Activated CD4-positive, alpha-beta memory T cell treated with anti-CD3 and anti-CD28 coated beads, Interleukin-2, amount 10 ng/mL, durations not matched to agents 7 days and 5 days (primary cell): ENCODE results near the gene CELF5. TPM values are rescaled to one million over a fixed set of nuclear protein-coding genes. Genes with fewer than 3 reads are reported as not detected.
A peak's percentile ranks its signal among the peaks of the same experiment; 100 is the strongest.
"Not testable (repeated sequence)": the region's sequence is repeated elsewhere in the genome, so short reads cannot be mapped to it uniquely, and the experiment has no call there.

Experiments used
- CTCF ChIA-PET: fragments of 350-600 bp; sonication (Branson Sonifier 250); formaldehyde crosslinking; loops from one replicate; lab custom pipeline; 2021; ENCODE audit warnings: antibody characterized with exemption, inconsistent platforms; lab: Charles Lee
- POLR2A ChIA-PET: fragments of 350-600 bp; sonication (Branson Sonifier 250); formaldehyde crosslinking; loops from one replicate; lab custom pipeline; 2021; ENCODE audit warnings: antibody characterized with exemption; lab: Charles Lee
- DNase-seq: peaks from one replicate; pipeline ENCODE4 v3.0.0-alpha.2; 2020
- H3K27ac Mint-ChIP-seq: one replicate; pipeline ENCODE4 v1.8.0; 2021; ENCODE audit warnings: mild to moderate bottlenecking, mixed read lengths
- H3K27me3 Mint-ChIP-seq: one replicate; pipeline ENCODE4 v1.8.0; 2021; ENCODE audit warnings: mixed read lengths
- H3K36me3 Mint-ChIP-seq: one replicate; pipeline ENCODE4 v1.8.0; 2021; ENCODE audit warnings: low read depth, mixed read lengths
- H3K4me1 Mint-ChIP-seq: one replicate; pipeline ENCODE4 v1.8.0; 2021; ENCODE audit warnings: mixed read lengths
- H3K4me3 Mint-ChIP-seq: one replicate; pipeline ENCODE4 v1.8.0; 2021; ENCODE audit warnings: mild to moderate bottlenecking, mixed read lengths
- H3K9me3 Mint-ChIP-seq: one replicate; pipeline ENCODE4 v1.8.0; 2021; ENCODE audit warnings: mixed read lengths
- total RNA-seq, 2 experiments: library from RNA; stranded (reverse); gene quantifications; one replicate each; pipeline ENCODE4 v1.2.3, GENCODE V29; 2021

CELF5 gene
- total RNA-seq, 2 experiments from 2014 or later: 0.25 to 0.43 TPM

DNA sequence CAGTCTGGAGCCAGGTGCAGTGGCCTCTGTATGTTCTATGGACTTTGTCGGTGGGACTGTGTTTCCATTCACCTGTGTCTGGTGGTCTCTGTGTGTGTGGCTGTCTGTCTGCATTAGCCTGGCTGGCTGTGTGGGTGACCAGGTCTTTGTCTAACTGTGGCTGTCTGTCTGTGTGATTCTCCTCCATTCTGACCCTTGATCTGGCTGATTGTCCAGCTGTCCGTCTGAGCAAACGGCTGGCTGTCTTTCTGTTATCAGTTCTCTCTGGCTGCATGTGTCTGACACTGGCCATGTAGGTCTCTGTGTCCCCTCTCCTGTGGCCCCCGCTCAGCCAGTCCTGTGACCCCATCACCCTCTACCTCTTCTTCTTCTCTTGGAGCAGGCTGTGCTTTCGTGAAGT is 53.2 kb downstream of the CELF5 start:
- DNase-seq: no peak
- Mint-ChIP-seq H3K27me3 (peaks cover under 1% of the 10 kb centered on the region), H3K4me3 (no peak overlapping the region), H3K4me1 (peaks cover 20% of the 10 kb centered on the region), H3K36me3 (no peaks in the 10 kb centered on the region), H3K27ac (no peak overlapping the region), H3K9me3 (no peaks in the 10 kb centered on the region)
- ChIA-PET CTCF (no interaction called here), POLR2A (no interaction called here)

DNA sequence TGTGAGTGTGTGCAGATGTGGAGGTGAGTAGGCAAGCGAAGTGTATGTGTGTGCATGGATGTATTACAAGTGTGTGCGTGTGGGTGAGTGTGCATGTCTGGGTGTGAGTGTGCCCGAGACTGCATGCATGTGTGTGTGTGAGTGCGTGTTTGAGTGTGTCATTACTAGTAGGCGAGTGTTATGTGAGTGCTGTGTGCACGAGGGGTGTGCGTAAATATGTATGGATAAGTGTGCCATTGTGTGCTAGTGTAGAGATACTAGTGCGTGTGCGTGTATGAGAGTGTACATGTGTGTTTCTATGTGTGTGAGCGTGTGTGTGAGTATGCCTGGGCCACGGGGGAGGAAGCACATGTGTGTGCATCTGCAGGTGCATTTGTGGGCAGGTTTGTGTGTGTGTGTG is 53.8 kb downstream of the CELF5 start:
- ChIA-PET POLR2A (no interaction called here), CTCF (no interaction called here)
- no peak for DNase-seq
- H3K9me3 Mint-ChIP-seq: no peaks in the 10 kb centered on the region
- H3K36me3 Mint-ChIP-seq: no peaks in the 10 kb centered on the region
- H3K4me3 Mint-ChIP-seq: no peak overlapping the region
- H3K27me3 Mint-ChIP-seq: no peaks in the 10 kb centered on the region
- no peak overlapping the region for H3K27ac Mint-ChIP-seq
- peaks cover 20% of the 10 kb centered on the region for H3K4me1 Mint-ChIP-seq

DNA sequence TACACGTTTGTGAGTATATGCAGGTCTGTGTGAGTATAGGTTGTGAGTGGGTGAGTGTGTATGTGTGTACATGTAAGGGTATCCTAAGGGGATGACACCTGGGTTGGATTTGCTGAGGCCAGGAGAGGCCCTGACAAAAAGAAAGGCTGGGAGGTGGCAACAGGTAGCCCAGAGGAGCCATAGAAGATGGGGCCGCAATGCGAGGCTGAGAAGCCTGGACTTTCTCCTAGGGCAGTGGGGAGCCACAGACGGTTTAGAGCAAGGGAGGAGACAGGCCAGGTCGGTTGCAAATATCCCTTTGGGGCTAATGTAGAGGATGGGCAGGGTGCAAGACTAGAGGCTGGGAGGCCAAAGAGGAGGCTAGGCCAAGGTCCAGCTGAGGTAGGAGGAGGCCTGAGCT is 54.3 kb downstream of the CELF5 start:
- H3K4me3 Mint-ChIP-seq: no peak overlapping the region
- no peak for DNase-seq
- POLR2A ChIA-PET: no interaction called here
- no peaks in the 10 kb centered on the region for H3K9me3 Mint-ChIP-seq
- CTCF ChIA-PET: no interaction called here
- H3K27me3 Mint-ChIP-seq: no peaks in the 10 kb centered on the region
- H3K36me3 Mint-ChIP-seq: no peaks in the 10 kb centered on the region
- H3K27ac Mint-ChIP-seq: no peak overlapping the region
- peaks cover 20% of the 10 kb centered on the region for H3K4me1 Mint-ChIP-seq

DNA sequence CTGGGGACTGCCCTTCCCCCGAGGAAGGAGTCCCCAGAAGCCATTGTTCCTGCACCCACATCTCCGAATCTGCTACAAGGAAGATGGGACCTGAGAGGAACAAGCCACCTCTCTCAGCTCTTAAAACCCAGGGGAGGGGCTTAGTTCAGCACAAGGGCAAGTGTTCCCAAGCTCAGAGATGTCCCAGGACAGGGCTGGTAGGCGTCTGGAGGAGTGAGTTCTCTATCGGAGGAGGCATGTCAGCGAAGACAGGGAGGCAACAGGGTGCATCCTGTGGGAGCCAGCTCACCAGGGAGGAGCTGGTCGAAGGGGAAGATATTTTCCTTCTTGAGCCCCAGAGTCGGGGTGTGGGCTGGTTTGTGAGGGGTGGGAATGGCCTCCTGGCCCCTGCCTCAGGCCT is 54.8 kb downstream of the CELF5 start:
- no peak for DNase-seq
- Mint-ChIP-seq H3K4me1 (peaks cover 18% of the 10 kb centered on the region), H3K36me3 (no peaks in the 10 kb centered on the region), H3K27ac (no peak overlapping the region), H3K4me3 (no peak overlapping the region), H3K27me3 (peaks cover 2% of the 10 kb centered on the region), H3K9me3 (no peaks in the 10 kb centered on the region)
- CTCF ChIA-PET: no interaction called here
- POLR2A ChIA-PET: no interaction called here

DNA sequence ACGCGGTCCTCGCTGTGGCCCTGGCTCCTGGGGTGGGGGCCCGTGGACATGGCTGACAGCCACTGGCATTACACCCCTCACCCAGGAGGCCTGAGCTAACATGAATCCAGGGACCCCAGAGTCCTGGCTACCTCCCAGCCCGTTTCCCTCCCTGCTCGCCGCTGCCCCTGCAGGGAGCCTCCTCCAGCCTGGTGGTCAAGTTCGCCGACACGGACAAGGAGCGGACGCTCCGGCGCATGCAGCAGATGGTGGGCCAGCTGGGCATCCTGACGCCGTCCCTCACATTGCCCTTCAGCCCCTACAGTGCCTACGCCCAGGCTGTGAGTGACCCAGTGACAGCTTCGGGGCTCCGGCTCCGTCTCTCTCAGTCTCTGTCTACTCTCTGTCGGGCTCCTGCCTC is 56.6 kb downstream of the CELF5 start:
- POLR2A ChIA-PET: interaction anchor here (0.6 kb wide), 1 partner anchor 217 kb away, joined by 3 read pairs; no protein-coding TSS in a partner anchor
- H3K36me3 Mint-ChIP-seq: no peaks in the 10 kb centered on the region
- CTCF ChIA-PET: no interaction called here
- H3K9me3 Mint-ChIP-seq: peaks cover under 1% of the 10 kb centered on the region
- no peak overlapping the region for H3K4me3 Mint-ChIP-seq
- H3K27me3 Mint-ChIP-seq: peaks cover 2% of the 10 kb centered on the region
- DNase-seq: no peak
- peaks cover 11% of the 10 kb centered on the region for H3K4me1 Mint-ChIP-seq
- H3K27ac Mint-ChIP-seq: no peak overlapping the region

DNA sequence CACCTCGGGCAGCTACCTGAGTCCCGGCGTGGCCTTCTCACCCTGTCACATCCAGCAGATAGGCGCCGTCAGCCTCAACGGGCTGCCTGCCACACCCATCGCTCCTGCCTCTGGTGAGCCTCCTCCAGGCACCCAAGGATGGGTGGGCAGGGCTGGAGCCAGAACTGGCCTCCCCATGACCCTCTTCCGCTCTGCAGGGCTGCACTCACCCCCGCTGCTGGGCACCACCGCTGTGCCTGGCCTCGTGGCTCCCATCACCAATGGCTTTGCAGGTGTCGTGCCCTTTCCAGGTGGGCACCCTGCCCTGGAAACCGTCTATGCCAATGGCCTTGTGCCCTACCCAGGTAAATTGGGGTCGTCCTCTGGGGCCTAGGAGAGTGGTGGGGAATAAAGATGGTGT is 57.7 kb downstream of the CELF5 start:
- Mint-ChIP-seq H3K4me1 (peaks cover 9% of the 10 kb centered on the region), H3K4me3 (no peak overlapping the region), H3K27me3 (peaks cover 2% of the 10 kb centered on the region), H3K36me3 (no peaks in the 10 kb centered on the region), H3K9me3 (peaks cover 4% of the 10 kb centered on the region), H3K27ac (no peak overlapping the region)
- ChIA-PET CTCF (no interaction called here), POLR2A (no interaction called here)
- DNase-seq: no peak

DNA sequence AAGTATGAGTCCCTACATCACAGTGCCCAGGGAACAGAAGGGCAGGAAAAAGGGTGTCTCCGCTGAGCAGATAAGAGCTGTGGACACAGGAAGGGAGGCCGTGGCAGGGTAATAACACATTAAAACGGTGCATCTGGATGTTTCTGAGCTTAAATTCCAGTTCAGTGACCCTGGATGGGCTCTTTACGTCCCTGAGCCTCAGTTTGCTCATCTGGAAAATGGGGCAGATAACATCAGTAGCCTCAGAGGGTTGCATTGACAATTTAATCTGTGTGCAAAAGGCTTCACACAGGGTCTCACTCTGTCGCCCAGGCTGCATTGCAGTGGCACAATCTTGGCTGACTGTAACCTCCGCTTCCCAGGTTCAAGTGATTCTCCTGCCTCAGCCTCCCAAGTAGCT is 58.1 kb downstream of the CELF5 start:
- Mint-ChIP-seq H3K9me3 (peaks cover 4% of the 10 kb centered on the region), H3K4me3 (no peak overlapping the region), H3K4me1 (peaks cover 7% of the 10 kb centered on the region), H3K36me3 (no peaks in the 10 kb centered on the region), H3K27me3 (peaks cover 3% of the 10 kb centered on the region), H3K27ac (no peak overlapping the region)
- DNase-seq: no peak
- POLR2A ChIA-PET: no interaction called here
- CTCF ChIA-PET: no interaction called here

DNA sequence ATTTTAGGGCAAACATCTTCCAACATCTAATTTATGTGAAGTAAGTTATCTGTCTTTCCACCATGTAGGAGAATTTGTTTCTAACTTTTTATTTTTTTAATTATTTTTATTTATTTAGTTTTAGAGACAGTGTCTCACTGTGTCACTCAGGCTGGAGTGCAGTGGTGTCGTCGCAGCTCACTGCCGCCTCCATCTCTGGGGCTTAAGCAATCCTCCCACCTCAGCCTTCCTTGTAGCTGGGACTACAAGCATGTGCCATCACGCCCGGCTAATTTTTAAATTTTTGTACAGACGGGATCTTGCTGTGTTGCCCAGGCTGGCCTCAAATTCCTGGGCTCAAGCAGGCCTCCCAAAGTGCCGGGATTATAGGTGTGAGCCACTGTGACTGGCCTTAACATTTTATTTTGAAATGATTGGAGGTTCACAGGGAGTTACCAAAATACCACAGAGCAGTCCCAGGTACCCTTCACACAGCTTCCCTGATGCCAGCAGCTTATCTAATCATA is 58.8 kb downstream of the CELF5 start:
- H3K27me3 Mint-ChIP-seq: peaks cover 6% of the 10 kb centered on the region
- no peak overlapping the region for H3K27ac Mint-ChIP-seq
- peaks cover 4% of the 10 kb centered on the region for H3K9me3 Mint-ChIP-seq
- peaks cover 7% of the 10 kb centered on the region for H3K4me1 Mint-ChIP-seq
- no peaks in the 10 kb centered on the region for H3K36me3 Mint-ChIP-seq
- no peak overlapping the region for H3K4me3 Mint-ChIP-seq
- DNase-seq: no peak
- ChIA-PET POLR2A (no interaction called here), CTCF (interaction anchor here (2.2 kb wide), 1 partner anchor 8 kb away, joined by 13 read pairs; no protein-coding TSS in a partner anchor)

DNA sequence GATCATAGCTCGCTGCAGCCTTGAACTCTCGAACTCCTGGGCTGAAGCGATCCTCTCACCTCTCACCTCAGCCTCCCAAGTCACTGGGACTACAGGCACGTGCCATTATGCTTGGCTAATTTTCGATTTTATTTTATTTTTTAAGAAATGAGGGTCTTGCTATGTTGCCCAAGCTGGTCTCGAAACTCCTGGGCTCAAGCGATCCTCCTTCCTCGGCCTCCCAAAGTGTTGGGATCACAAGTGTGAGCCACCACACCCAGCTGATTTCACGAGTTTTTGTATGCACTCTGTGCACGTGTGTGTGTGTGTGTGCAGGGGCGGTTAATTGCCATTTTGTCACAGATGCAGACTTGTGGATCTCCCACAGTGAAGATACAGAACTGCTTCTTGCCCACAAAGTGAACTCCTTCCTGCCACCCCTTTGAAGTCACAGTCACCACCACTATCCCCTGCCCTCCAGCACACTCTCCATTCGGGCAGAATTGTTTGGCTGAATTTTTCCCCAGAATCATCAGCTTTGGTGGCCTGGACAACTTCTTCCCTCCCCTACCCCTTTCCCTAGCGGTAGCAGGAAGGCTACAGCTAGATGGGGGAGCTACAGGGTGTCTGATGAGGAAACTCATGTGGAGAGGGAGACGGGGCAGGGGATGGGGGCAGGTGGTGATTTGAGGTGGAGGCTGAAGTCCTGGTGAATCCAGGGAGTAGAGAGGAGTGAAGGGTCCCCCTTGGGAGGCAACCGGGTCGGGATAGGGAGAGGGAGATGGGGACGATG is 59.6 kb downstream of the CELF5 start:
- Mint-ChIP-seq H3K4me1 (peaks cover 7% of the 10 kb centered on the region), H3K27me3 (peaks cover 6% of the 10 kb centered on the region), H3K4me3 (no peak overlapping the region), H3K36me3 (no peaks in the 10 kb centered on the region), H3K9me3 (peaks cover 4% of the 10 kb centered on the region), H3K27ac (no peak overlapping the region)
- ChIA-PET CTCF (interaction anchor here (2.2 kb wide), 1 partner anchor 8 kb away, joined by 13 read pairs; no protein-coding TSS in a partner anchor), POLR2A (interaction anchor here (1.5 kb wide), 1 partner anchor 8 kb away, joined by 5 read pairs; no protein-coding TSS in a partner anchor)
- no peak for DNase-seq

DNA sequence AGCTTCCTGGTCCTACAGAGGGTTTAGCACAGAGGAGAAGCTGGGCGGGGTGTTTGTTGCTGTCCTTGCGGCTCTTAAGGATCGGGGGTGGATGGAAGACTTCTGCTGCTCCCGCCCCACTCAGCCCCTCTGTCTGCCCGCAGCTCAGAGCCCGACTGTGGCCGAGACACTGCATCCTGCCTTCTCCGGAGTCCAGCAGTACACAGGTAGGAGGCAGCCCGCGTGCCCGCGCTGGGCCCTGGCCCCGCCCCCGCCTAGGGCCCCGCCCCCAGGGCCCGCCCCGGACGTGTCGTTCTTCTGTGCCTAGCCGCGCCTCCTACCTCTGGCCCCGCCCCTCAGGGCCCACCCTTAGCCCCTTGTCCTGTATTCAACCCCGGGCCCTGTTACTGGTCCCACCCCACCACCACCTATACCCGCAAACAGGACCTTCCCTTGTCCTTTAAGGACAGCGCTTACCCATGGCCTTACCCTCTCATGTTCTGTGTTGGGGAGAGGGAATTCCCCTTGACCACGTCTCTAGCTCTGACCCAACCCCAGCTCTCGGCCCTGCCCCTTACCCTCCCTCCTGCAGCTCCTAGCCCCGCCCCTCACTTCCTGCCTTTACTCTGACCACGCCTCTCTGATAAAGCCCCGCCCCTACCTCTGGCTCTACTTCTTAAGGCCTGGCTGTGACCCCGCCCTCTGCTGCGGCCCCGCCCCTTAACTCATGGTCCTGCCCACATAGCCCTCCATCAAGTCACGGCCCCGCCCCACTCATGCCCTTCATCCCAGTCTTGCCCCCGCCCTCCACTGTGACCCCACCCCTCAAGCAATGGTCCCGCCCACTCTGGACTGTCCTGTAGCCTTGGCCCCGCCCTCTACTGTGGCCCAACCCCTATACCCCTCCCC is 60.5 kb downstream of the CELF5 start:
- H3K27me3 Mint-ChIP-seq: peaks cover 6% of the 10 kb centered on the region
- DNase-seq: peak; percentile 69
- no peaks in the 10 kb centered on the region for H3K36me3 Mint-ChIP-seq
- CTCF ChIA-PET: interaction anchor here (2.2 kb wide), 1 partner anchor 9 kb away, joined by 13 read pairs; no protein-coding TSS in a partner anchor
- H3K27ac Mint-ChIP-seq: no peak overlapping the region
- no peak overlapping the region for H3K4me3 Mint-ChIP-seq
- H3K4me1 Mint-ChIP-seq: peaks cover 7% of the 10 kb centered on the region
- H3K9me3 Mint-ChIP-seq: peaks cover 4% of the 10 kb centered on the region
- POLR2A ChIA-PET: interaction anchor here (1.5 kb wide), 1 partner anchor 9 kb away, joined by 5 read pairs; no protein-coding TSS in a partner anchor

DNA sequence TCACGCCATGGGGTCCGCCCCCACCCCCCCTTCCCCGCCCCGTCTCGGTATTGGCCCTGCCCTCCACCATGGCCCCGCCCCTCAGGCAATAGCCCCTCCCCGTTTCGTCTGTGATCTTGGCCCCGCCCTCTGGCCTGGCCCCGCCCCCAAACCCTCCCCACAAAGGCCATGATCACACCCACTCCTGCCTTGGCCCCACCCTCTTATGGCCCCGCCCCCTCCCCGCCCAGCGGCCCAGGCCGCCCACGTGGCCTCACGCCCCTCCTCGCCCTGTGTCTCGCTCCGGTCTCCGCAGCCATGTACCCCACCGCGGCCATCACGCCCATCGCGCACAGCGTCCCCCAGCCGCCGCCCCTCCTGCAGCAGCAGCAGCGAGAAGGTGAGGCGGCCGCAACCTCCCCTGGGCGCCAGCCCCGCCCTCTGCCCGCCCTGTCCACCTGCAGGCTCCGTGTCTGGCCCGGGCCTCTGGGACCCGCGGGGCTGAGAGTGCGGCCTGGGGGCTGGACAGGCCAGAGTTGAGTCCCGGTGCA is 61.3 kb downstream of the CELF5 start:
- Mint-ChIP-seq H3K36me3 (no peaks in the 10 kb centered on the region), H3K4me3 (no peak overlapping the region), H3K9me3 (peaks cover 4% of the 10 kb centered on the region), H3K27me3 (peaks cover 6% of the 10 kb centered on the region), H3K4me1 (peaks cover 7% of the 10 kb centered on the region), H3K27ac (no peak overlapping the region)
- CTCF ChIA-PET: interaction anchor here (2.2 kb wide), 1 partner anchor 10 kb away, joined by 13 read pairs; no protein-coding TSS in a partner anchor
- POLR2A ChIA-PET: interaction anchor here (1.5 kb wide), 1 partner anchor 10 kb away, joined by 5 read pairs; no protein-coding TSS in a partner anchor
- peak; percentile 54 for DNase-seq

DNA sequence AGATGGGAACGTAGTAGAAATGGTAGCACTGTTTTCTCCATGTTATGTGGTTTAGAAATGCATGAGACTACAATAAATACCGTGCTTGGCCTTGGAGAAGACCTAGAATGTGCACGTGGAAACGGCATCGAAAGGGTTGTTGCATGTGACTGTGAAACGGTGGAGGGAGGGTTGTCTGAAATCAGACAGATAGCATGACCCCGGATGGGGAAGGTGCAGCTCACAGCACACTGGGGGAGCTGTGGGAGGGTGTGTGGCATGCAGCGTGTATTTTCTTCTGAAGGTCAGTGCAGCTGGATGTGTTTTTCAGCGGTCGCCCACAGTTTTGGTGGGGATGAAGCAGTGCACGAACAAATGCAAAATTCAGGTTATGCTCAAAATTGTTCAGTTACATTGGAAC is 63.4 kb downstream of the CELF5 start:
- H3K27ac Mint-ChIP-seq: no peak overlapping the region
- DNase-seq: no peak
- H3K36me3 Mint-ChIP-seq: no peaks in the 10 kb centered on the region
- ChIA-PET CTCF (no interaction called here), POLR2A (no interaction called here)
- peaks cover 9% of the 10 kb centered on the region for H3K27me3 Mint-ChIP-seq
- no peak overlapping the region for H3K4me3 Mint-ChIP-seq
- peaks cover 7% of the 10 kb centered on the region for H3K4me1 Mint-ChIP-seq
- peaks cover 4% of the 10 kb centered on the region for H3K9me3 Mint-ChIP-seq

DNA sequence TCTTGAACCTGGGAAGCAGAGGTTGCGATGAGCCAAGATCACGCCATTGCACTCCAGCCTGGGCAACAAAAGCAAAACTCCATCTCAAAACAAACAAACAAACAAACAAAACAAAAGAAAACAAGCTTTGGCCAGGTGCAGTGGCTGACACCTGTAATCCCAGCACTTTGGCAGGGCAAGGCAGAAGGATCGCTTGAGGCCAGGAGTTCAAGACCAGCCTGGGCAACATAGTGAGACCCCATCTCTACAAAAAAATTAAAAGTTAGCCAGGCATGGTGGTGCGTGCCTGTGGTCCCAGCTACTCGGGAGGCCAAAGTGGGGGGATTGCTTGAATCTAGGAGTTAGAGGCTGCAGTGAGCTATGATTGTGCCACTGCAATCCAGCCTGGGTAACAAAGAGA is 64.0 kb downstream of the CELF5 start:
- POLR2A ChIA-PET, CTCF ChIA-PET, H3K27ac Mint-ChIP-seq, H3K9me3 Mint-ChIP-seq, H3K36me3 Mint-ChIP-seq, H3K27me3 Mint-ChIP-seq, DNase-seq, H3K4me3 Mint-ChIP-seq, H3K4me1 Mint-ChIP-seq: not testable (repeated sequence)
